ENCODE measurements around the gene CGN. TPM values are rescaled to one million over a fixed set of nuclear protein-coding genes. Genes with fewer than 3 reads are reported as not detected.

CGN gene
- polyA plus RNA-seq, 1 experiment, result 0.05 TPM

- ChIA-PET POLR2A (no interaction called here), CTCF (interaction anchor here (1.2 kb wide), 1 partner anchor 15 kb away, joined by 3 read pairs; no protein-coding TSS in a partner anchor)
- H3K27me3 ChIP-seq (ENCODE audit: control insufficient read depth, insufficient read depth, low read length), result peaks cover 2% of the 10 kb centered on the region; the same call in 1 of the 2 replicates
- DNase-seq (ENCODE audit: low read depth), result no peak
- no peak for TF ChIP-seq CTCF (IDR thresholded peaks at IDR 0.05; ENCODE audit: insufficient read depth, low read depth, low read length)
- no peaks in the 10 kb centered on the region for H3K36me3 ChIP-seq (ENCODE audit: control insufficient read depth, insufficient read depth, low read length)
- no peak overlapping the region for H3K4me3 ChIP-seq (ENCODE audit: low read depth, low read length)
Observed at GRCh38 chr1:151479462-151479861, 31.7 kb upstream of the CGN start.

- Histone ChIP-seq H3K27me3 (ENCODE audit: control insufficient read depth, insufficient read depth, low read length) (peaks cover 3% of the 10 kb centered on the region), H3K36me3 (ENCODE audit: control insufficient read depth, insufficient read depth, low read length) (no peaks in the 10 kb centered on the region), H3K4me3 (ENCODE audit: low read depth, low read length) (no peak overlapping the region)
- ChIA-PET CTCF (no interaction called here), POLR2A (no interaction called here)
- no peak for TF ChIP-seq CTCF (IDR thresholded peaks at IDR 0.05; ENCODE audit: insufficient read depth, low read depth, low read length)
- no peak for DNase-seq (ENCODE audit: low read depth)
Observed at GRCh38 chr1:151482017-151482416, 29.2 kb upstream of the CGN start.

- H3K36me3 ChIP-seq (ENCODE audit: control insufficient read depth, insufficient read depth, low read length), result no peaks in the 10 kb centered on the region
- peaks cover 3% of the 10 kb centered on the region for H3K27me3 ChIP-seq (ENCODE audit: control insufficient read depth, insufficient read depth, low read length)
- DNase-seq (ENCODE audit: low read depth), result no peak
- POLR2A ChIA-PET, result no interaction called here
- no peak for TF ChIP-seq CTCF (IDR thresholded peaks at IDR 0.05; ENCODE audit: insufficient read depth, low read depth, low read length)
- H3K4me3 ChIP-seq (ENCODE audit: low read depth, low read length), result no peak overlapping the region
- CTCF ChIA-PET, result no interaction called here
Observed at GRCh38 chr1:151485685-151486255, 25.4 kb upstream of the CGN start.

- Histone ChIP-seq H3K4me3 (ENCODE audit: low read depth, low read length) (no peak overlapping the region), H3K27me3 (ENCODE audit: control insufficient read depth, insufficient read depth, low read length) (peaks cover 3% of the 10 kb centered on the region), H3K36me3 (ENCODE audit: control insufficient read depth, insufficient read depth, low read length) (no peaks in the 10 kb centered on the region)
- ChIA-PET CTCF (no interaction called here), POLR2A (no interaction called here)
- no peak for DNase-seq (ENCODE audit: low read depth)
- TF ChIP-seq CTCF (IDR thresholded peaks at IDR 0.05; ENCODE audit: insufficient read depth, low read depth, low read length), result no peak
Observed at GRCh38 chr1:151486557-151486956, 24.6 kb upstream of the CGN start.

GRCh38 chr1:151491641-151492040, 19.5 kb upstream of the CGN start:
- TF ChIP-seq CTCF (IDR thresholded peaks at IDR 0.05; ENCODE audit: insufficient read depth, low read depth, low read length), result no peak
- CTCF ChIA-PET, result no interaction called here
- H3K4me3 ChIP-seq (ENCODE audit: low read depth, low read length), result no peak overlapping the region
- POLR2A ChIA-PET, result no interaction called here
- DNase-seq (ENCODE audit: low read depth), result no peak
- no peaks in the 10 kb centered on the region for H3K36me3 ChIP-seq (ENCODE audit: control insufficient read depth, insufficient read depth, low read length)
- peaks cover 8% of the 10 kb centered on the region for H3K27me3 ChIP-seq (ENCODE audit: control insufficient read depth, insufficient read depth, low read length)
